ENCODE data around the gene COBL. TPM values are rescaled to one million over a fixed set of nuclear protein-coding genes. Genes with fewer than 3 reads are reported as not detected.

COBL gene
- polyA plus RNA-seq, 3 donors = 16.8 to 23.3 (median 21.4) TPM

DNA sequence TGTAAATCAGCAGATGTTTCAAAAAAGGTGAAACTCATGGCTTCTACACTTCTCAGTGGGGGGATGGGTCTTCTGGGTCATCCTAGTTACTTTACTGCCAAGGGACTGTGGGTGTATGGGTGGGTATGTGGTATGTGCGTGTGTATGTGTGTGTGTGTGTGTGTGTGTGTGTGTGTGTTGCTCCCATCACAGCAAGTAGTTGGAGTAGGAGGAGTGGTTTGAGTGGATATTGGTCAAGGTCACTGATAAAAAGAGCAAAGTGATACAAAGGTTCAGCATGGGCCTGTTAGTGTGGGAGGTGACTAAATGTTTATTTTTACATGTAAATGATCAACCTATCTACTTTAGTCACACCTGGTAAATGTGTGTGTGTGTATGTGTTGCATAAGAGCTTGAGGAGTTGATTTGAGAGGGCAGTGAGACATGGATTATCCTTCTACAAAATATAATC lies 11.8 kb upstream of the COBL start:
- DNase-seq (ENCODE audit: low read depth in 3 of 3, low spot score in 2 of 3) = no peak

DNA sequence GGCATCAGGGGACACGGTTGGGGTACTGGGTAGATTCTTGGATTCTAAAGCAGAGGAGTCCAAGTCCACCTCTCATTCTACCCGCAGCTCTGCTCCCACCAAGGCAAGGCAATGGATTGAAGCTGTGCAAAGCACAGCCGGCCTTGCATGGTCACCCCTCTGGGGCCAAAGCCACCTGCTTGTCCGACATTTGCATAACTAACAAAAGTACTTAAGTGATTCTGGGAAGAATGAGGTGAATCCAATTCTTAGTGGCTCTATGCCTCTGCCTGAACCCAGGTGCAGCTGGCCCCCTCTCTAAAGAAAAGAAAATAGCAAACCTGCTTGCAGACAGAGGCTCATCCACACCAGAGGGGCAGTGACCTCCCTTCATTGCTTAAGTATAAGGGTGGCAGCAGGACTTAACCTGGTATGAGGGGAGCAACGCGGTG lies 10.7 kb upstream of the COBL start:
- no peak for DNase-seq (ENCODE audit: low read depth in 3 of 3, low spot score in 2 of 3)

DNA sequence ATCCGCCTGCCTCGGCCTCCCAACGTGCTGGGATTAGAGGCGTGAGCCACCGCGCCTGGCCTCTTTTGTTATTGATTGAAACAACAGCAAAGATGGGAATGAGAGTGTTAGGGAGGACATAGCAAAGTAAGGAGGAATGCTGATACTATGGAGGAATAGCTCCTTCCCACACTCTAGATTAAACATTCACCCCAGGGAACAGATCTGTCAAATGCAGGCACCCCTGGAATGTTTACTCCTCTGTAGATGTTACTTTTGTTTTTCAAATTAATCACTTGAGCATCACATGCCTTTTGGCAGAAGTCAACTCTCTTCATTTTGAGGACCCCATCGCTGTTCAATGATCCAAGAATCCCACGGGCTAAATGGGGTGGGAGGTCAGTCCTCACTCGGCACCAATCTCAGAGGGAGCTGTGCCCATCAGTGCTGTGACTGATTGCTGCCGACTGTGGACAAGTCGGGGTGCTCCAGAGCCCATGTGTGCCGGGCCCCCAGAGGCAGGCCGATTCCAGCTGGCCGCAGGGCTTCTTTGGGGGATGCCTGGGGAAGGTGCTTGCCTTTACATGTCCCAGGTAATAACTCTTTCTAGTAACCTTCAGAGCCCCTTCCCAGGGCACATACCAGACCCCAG lies 10.2 kb upstream of the COBL start:
- no peak for DNase-seq (ENCODE audit: low read depth in 3 of 3, low spot score in 2 of 3)

- DNase-seq (ENCODE audit: low read depth in 3 of 3, low spot score in 2 of 3) = no peak
These were observed 9.3 kb upstream of the COBL start for GRCh38 chr7:51325908-51326307.

GRCh38 chr7:51325261-51325676 lies 8.7 kb upstream of the COBL start:
- DNase-seq (ENCODE audit: low read depth in 3 of 3, low spot score in 2 of 3) = no peak

GRCh38 chr7:51324206-51324898 lies 7.7 kb upstream of the COBL start:
- DNase-seq (ENCODE audit: low read depth in 3 of 3, low spot score in 2 of 3) = no peak

GRCh38 chr7:51321961-51322515 lies 5.4 kb upstream of the COBL start:
- no peak for DNase-seq (ENCODE audit: low read depth in 3 of 3, low spot score in 2 of 3)

- no peak for DNase-seq (ENCODE audit: low read depth in 3 of 3, low spot score in 2 of 3)
These were observed 2.4 kb upstream of the COBL start for GRCh38 chr7:51318886-51319579.

DNA sequence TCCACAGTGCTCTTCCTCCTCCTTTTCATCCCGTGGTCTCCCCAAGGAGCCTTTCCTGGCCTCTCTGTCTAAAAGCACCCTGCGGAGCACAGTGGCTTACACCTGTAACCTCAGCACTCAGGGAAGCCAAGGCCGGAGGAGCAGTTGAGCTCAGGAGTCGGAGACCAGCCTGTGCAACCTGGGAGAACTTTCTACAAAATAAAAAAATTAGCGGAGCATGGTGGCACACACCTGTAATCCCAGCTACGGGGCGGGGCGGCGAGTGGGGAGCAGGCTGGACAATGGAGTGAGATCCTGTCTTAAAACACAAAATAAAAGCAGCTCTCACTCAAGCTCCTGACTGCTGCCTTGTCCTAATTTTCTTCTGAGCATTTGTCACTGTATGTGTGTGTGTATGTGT lies 1.4 kb upstream of the COBL start:
- no peak for DNase-seq (ENCODE audit: low read depth in 3 of 3, low spot score in 2 of 3)

- DNase-seq (ENCODE audit: low read depth in 3 of 3, low spot score in 2 of 3) = no peak
These were observed 937 bp upstream of the COBL start for GRCh38 chr7:51317582-51317910.

DNA sequence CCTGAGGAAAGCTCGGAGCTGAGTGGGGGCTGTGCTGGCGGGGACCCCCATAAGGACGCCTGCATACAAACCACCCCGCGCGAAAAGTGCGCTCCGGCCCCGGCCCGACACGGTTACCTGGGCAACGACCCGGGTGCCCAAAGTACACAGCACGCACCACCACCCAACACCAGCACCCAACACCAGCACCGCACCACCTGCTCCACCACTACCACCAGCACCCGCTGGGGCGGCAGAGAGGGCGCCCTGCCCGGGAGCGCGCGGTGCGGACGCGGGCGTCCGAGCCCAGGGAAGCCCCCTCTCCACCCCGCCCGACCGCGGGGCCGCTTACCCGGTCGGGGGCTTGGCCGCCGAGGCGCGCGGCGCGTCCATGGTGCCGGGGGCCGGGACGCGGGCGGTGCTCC lies 345 bp downstream of the COBL start:
- DNase-seq (ENCODE audit: low read depth in 3 of 3, low spot score in 2 of 3) = no peak

GRCh38 chr7:51315393-51316261 lies 982 bp downstream of the COBL start:
- DNase-seq (ENCODE audit: low read depth in 3 of 3, low spot score in 2 of 3) = peak in 1 of 3 donors; percentile 23

- DNase-seq (ENCODE audit: low read depth in 3 of 3, low spot score in 2 of 3) = no peak
These were observed 1.9 kb downstream of the COBL start for GRCh38 chr7:51314726-51315125.

DNA sequence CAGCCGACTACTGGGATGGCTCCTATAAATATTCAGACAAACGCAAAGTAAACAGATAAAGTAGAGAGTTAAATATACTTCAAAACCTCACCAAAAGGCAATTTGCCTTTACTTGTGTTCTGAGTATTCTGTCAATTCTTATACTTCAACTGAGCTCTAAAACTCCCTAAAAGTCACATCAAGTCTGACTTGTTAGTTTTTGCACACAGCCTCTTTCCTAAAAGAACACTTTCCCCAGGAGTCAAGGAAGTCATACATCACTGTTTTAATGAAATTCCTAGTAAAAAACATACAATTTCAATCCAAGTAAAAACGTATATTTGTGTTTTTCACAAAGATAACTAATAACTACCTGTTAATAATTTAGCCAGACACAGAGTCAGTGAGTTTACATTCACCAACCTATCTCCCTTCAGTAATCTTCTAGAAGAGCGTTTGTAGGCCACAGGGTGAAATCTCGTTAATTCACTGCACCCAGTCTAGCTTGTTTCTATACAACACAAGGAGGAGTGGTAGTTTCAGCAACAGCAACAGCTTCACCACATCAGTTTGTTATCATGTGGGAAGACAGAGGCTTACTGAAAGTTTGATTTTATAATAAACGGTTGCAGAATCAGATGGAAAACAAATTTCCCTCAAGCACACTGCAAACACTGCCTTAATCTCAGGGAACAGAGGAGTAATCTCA lies 2.7 kb downstream of the COBL start:
- DNase-seq (ENCODE audit: low read depth in 3 of 3, low spot score in 2 of 3) = no peak

- DNase-seq (ENCODE audit: low read depth in 3 of 3, low spot score in 2 of 3) = no peak
These were observed 3.5 kb downstream of the COBL start for GRCh38 chr7:51312951-51313737.

DNA sequence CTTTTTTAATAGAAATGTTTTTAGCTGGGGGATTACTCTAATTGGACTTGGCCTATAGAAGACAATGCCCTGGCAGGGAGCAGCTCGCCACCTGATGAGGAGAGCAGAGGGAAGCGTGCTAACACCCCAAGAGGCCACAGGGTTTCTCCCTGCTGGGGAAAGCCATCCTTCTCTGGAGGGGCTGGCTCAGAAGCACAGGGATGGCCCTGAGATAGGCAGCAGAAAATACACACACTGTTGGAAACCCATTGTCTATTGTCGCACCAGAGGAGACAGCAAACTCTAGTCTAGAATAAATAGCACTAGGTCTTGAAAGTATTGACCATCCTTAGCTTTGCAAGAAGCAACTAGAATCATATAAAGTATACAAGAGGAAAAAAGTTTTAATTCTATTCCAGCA lies 5.4 kb downstream of the COBL start:
- no peak for DNase-seq (ENCODE audit: low read depth in 3 of 3, low spot score in 2 of 3)

- no peak for DNase-seq (ENCODE audit: low read depth in 3 of 3, low spot score in 2 of 3)
These were observed 6.5 kb downstream of the COBL start for GRCh38 chr7:51310131-51310583.

GRCh38 chr7:51309361-51310130 lies 7.1 kb downstream of the COBL start:
- no peak for DNase-seq (ENCODE audit: low read depth in 3 of 3, low spot score in 2 of 3)
